ENCODE results near the gene OR10H4.
"Not testable (repeated sequence)": the region's sequence is repeated elsewhere in the genome, so short reads cannot be mapped to it uniquely, and the experiment has no call there.

The OR10H4 gene

DNA sequence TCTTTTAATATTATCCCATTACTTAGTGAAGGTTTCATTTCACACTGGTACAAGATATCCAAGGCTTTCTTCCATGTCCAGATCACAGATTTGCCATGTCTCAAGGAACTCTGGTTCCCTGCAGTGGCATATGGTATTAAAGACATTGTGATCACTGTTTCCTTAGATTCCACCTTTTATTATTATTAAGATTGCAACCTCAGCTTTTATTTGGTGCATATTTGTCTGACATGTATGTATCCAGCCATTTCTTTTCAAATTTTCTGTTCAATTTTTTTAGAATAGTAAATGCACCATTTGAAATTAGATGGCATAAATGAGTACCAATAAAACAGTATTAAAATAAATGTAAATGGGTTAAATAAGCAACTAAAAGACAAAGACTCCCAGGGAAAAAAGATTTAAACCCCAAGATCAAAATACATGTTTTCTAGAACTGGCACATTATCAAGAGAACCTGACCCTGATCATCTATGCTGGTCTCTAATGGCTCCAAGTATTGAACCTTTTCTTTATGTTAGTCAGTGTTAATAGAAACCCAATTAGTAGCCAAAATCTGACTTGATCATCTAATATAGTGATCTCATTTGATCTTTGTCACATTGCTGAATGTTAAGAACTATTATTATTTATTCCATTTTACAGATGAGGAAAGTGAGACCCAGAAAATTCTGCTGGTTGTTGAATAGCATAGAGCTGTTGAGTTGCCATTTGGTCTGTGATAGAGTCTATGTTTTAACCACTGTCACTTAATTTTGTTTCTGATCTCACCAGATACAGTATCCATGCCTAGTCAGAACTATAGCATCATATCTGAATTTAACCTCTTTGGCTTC is at the start of gene OR10H4:
Gene OR10H4, plus strand, starts transcription at position 786 of the 836 bp plus-strand sequence. Its CDS starts 0 bp downstream, at position 786.
- no peak for DNase-seq
- in situ Hi-C loops (cut with HindIII; ENCODE audit: low pct_ligation_motif_present, low pct_unique_long_range_greater_than_20kb, low sequenced_read_pairs) = no loop called here

- not testable (repeated sequence) for DNase-seq
Measured at GRCh38 chr19:15899561-15899960, 49.2 kb upstream of the OR10H4 start.

GRCh38 chr19:15900032-15900431 is 48.8 kb upstream of the OR10H4 start:
- DNase-seq; in situ Hi-C loops (cut with HindIII; ENCODE audit: low pct_ligation_motif_present, low pct_unique_long_range_greater_than_20kb, low sequenced_read_pairs): not testable (repeated sequence)

More at GRCh38 chr19:15899561-15899960, 49.2 kb upstream of the OR10H4 start:
- in situ Hi-C loops (cut with HindIII; ENCODE audit: low pct_ligation_motif_present, low pct_unique_long_range_greater_than_20kb, low sequenced_read_pairs) = not testable (repeated sequence)

DNA sequence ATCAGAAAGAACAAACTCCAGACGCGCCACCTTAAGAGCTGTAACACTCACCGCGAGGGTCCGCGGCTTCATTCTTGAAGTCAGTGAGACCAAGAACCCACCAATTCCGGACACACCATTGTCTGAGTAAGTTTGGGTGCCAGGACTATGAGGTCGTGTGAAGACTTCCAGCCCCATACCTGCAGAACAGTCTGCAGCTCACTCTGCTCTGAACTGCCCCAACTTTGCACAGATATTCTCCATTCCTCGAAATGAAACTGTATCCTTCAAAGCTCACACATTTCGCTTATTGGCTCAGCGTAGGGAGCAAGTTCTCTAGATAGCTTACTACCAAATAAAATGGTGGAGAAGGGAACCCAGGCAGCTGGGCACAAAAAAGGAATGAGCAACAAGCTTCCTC is 48.3 kb upstream of the OR10H4 start:
- no peak for DNase-seq
- in situ Hi-C loops (cut with HindIII; ENCODE audit: low pct_ligation_motif_present, low pct_unique_long_range_greater_than_20kb, low sequenced_read_pairs) = no loop called here

DNA sequence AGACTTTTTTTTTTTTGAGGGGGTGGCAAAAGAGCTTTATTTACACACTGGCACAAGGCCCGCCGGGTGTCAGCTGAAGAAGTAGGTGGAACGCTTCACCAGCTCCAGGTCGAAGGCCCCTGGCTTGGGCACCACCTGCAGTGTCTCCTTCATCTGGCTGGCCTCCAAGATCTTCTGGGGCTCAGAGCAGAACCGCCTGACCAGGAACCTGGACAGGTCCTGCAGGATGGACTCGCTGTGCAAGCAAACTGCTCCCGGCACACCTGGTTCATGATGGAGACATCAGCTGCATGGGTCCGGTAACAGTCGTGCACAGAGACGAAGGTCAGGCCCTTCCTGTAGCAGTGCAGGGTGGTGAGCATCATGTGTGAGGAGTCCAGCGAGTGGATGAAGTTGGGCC is 46.6 kb upstream of the OR10H4 start:
- no peak for DNase-seq
- in situ Hi-C loops (cut with HindIII; ENCODE audit: low pct_ligation_motif_present, low pct_unique_long_range_greater_than_20kb, low sequenced_read_pairs) = no loop called here

DNA sequence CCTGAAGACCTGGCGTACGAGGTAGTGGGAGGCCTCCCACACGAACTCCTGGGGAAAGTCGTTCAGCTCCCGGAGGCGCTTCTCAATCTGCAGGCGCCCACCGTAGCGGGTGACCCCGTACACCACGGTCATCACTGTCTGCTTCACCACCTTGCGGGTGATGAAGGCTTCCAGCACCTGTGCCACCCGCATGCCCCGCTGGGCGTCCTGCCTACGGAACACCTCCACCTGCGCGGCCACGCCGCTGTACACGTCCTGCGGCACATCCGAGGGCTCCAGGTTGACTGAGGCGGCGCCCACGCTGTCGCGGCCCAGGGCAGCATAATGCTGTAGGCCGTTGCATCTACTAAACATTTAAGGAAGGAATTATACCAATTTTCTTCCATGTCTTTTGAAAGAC is 45.9 kb upstream of the OR10H4 start:
- DNase-seq; in situ Hi-C loops (cut with HindIII; ENCODE audit: low pct_ligation_motif_present, low pct_unique_long_range_greater_than_20kb, low sequenced_read_pairs): not testable (repeated sequence)

DNA sequence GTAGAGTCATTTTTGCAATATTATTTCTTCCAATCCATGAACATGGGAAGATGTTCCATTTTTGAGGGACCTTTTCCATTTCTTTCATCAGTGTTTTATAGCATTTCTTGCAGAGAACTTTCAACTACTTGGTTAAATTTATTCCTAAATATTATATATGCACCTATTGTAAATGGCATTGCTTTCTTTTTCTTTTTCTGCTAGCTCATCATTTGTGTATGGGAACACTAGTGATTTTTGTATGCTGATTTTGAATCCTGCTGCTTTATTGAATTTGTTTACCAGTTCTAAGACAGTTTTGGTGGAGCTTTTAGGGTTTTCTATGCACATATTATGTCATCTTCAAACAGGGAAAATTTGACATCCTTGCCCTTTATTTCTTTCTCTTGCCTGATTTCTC is 43.8 kb upstream of the OR10H4 start:
- in situ Hi-C loops (cut with HindIII; ENCODE audit: low pct_ligation_motif_present, low pct_unique_long_range_greater_than_20kb, low sequenced_read_pairs) = no loop called here

GRCh38 chr19:15911599-15912235 is 37.1 kb upstream of the OR10H4 start:
- in situ Hi-C loops (cut with HindIII; ENCODE audit: low pct_ligation_motif_present, low pct_unique_long_range_greater_than_20kb, low sequenced_read_pairs) = no loop called here
- DNase-seq = no peak

More for the DNA sequence above, 43.8 kb upstream of the OR10H4 start:
- no peak for DNase-seq

DNA sequence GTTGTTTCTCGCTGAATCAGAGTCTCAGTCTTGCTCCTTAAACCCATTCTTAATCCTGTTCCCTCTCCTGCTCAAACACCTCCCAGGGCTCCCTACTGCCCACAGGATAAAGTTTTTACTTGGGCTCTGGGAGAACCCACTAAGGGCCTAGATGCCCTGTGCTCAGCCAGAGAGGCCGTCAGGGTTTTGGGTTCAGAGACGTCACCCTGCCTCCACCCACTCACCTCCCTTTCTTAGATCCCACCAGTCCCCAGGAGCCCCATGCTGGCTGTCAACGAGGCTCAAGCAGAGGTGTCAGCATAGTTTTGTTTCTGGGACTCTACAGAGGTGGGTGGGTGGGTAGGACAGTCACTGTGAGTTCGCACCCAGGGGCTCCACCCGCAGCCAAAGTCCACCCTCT is 35.4 kb upstream of the OR10H4 start:
- DNase-seq = no peak
- in situ Hi-C loops (cut with HindIII; ENCODE audit: low pct_ligation_motif_present, low pct_unique_long_range_greater_than_20kb, low sequenced_read_pairs) = no loop called here

DNA sequence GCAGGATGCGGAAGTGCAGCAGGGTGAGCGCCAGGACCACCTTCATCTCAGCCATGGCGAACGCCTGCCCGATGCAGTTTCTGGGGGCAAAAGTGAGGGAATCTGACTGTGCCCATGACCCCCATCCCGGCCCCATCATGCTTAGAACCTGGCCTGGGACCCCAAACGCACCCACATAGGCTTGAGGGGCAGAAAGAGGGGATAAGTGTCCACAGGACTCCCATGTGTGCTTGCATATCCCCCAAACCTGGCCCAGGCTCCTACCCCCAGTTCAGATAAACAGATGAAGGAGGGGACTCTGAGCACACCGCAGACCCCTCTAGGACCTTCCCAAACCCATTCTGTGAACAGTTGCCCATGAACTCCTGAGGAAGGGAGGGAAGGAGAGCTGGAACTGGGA is 35.0 kb upstream of the OR10H4 start:
- in situ Hi-C loops (cut with HindIII; ENCODE audit: low pct_ligation_motif_present, low pct_unique_long_range_greater_than_20kb, low sequenced_read_pairs) = no loop called here
- DNase-seq = no peak

DNA sequence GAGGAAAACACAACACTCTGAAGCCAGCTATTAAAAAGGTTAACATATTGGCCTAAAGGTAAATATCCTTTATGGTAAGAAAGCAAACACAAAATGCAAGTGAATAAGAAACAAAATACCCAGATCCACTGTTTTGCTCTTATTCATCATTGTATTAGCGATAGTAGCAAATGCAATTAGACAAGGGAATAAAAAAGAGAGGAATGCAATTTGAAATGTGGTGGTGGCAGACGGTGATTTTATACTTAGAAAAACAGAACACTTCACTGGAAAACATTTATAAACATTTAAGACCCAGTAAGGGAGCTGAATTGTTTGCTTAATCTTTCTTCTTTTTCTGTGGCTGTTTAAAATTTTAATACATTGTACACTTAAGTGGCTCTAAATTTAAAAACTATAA is 33.7 kb upstream of the OR10H4 start:
- DNase-seq = no peak
- in situ Hi-C loops (cut with HindIII; ENCODE audit: low pct_ligation_motif_present, low pct_unique_long_range_greater_than_20kb, low sequenced_read_pairs) = no loop called here

DNA sequence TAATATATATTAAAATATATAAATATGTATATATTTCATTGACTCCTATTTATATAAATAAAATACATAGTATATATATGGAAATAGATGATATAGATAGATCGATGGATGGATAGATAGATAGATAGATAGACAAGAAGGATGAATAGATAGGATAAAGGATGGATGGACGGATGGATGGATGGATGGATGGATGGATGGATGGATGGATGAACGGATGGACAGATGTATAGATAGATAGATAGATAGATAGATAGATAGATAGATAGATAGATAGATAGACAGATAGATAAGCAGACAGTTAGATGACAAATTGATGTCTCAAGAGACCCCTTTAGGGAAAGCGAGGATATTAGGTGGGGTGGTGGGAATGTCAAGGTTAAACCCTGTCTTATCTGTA is 29.6 kb upstream of the OR10H4 start:
- no peak for DNase-seq
- in situ Hi-C loops (cut with HindIII; ENCODE audit: low pct_ligation_motif_present, low pct_unique_long_range_greater_than_20kb, low sequenced_read_pairs) = no loop called here

DNA sequence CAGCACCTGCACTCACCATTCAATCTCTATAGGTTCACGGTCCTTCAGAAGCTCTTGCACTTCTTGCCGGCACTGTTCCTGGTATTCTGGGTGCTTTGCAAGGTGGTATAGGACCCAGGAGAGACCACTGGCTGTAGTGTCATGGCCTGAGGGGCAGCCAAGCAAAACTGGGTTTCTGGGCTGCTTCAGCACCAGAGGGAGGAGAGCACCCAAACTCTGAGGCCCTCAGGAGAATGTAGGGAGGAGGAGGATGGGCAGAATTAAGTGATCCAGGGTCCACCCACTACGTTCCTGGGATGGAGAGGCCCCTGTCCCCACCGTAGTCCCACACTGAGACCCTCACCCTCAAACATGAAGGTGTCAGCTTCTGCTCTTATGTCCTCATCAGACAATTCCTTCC is 26.8 kb upstream of the OR10H4 start:
- DNase-seq = no peak
- in situ Hi-C loops (cut with HindIII; ENCODE audit: low pct_ligation_motif_present, low pct_unique_long_range_greater_than_20kb, low sequenced_read_pairs) = no loop called here

GRCh38 chr19:15923702-15924101 is 25.1 kb upstream of the OR10H4 start:
- no peak for DNase-seq
- in situ Hi-C loops (cut with HindIII; ENCODE audit: low pct_ligation_motif_present, low pct_unique_long_range_greater_than_20kb, low sequenced_read_pairs) = no loop called here

DNA sequence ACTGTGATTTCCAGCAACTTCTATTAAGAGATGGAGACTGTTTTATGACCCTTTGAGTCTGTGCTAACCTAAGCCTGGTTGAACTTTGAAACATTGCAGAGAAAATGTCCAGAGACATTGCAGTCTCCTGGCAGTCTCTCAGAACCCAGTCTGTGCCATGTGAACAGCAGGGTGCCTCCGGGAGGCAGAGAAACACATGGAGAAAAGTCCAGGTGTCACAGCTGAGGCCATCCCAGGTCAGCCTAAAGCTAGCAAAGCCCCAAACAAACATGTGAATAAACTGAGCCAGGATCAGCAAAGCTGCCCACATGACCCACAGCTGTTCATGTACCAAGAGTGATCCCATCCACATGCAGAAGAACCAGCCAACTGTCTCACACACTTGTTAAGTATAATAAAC is 22.3 kb upstream of the OR10H4 start:
- in situ Hi-C loops (cut with HindIII; ENCODE audit: low pct_ligation_motif_present, low pct_unique_long_range_greater_than_20kb, low sequenced_read_pairs) = no loop called here
- DNase-seq = no peak

- in situ Hi-C loops (cut with HindIII; ENCODE audit: low pct_ligation_motif_present, low pct_unique_long_range_greater_than_20kb, low sequenced_read_pairs) = no loop called here
- DNase-seq = no peak
Measured at GRCh38 chr19:15928321-15928720, 20.5 kb upstream of the OR10H4 start.

DNA sequence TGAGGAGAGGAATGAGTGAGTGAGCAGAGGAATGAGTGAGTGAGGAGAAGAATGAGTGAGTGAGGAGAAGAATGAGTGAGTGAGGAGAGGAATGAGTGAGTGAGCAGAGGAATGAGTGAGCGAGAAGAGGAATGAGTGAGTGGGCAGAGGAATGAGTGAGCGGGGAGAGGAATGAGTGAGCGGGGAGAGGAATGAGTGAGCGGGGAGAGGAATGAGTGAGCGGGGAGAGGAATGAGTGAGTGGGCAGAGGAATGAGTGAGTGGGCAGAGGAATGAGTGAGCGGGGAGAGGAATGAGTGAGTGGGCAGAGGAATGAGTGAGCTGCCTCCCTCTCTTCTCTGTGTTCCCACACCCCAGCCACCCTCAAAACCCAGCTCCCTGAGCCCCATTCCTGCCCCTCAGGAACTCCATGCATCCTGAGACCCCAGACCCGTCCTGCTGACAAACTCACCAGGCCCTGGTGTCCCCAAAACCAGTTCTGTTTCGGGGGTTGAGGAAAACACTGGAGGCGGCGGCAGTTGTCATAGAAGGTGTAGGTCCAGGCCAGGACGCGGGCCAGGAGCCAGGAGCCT is 15.0 kb upstream of the OR10H4 start:
- in situ Hi-C loops (cut with HindIII; ENCODE audit: low pct_ligation_motif_present, low pct_unique_long_range_greater_than_20kb, low sequenced_read_pairs); DNase-seq: not testable (repeated sequence)

- DNase-seq = no peak
- in situ Hi-C loops (cut with HindIII; ENCODE audit: low pct_ligation_motif_present, low pct_unique_long_range_greater_than_20kb, low sequenced_read_pairs) = no loop called here
Measured at GRCh38 chr19:15934332-15935078, 14.3 kb upstream of the OR10H4 start, which contains the start of gene CYP4F11. CYP4F11 (minus strand) TSS chr19:15934529; CDS start chr19:15934408, 121 bp downstream.

DNA sequence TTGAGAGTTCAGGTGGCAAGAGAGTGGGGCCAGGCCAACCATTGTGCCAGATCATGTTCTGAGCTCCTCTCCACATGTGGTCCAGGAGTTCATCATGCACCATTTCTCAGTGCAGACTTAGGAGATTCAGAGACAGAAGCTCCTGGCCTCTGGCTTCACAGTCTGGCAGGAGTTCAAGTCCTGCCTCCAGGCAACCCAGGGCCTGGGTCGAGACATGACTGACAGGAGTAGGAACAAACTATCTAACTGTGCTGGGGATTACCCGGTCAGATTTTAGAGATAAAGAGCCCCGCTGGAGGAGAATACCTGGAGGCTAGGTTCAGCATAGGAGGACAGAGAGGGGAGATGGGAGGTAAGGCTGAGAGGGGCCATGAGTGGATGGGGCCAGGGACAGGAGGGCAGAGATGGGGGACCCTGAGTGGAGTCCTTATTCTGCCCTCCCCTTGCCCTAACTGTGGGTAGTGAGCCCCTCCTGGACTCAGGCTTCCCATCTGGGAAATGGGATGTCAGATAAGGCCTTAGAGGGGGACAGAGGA is 13.6 kb upstream of the OR10H4 start:
- in situ Hi-C loops (cut with HindIII; ENCODE audit: low pct_ligation_motif_present, low pct_unique_long_range_greater_than_20kb, low sequenced_read_pairs) = no loop called here
- no peak for DNase-seq

Data from ACHN (cell line).